ENCODE results near the gene ARF6. TPM values are rescaled to one million over a fixed set of nuclear protein-coding genes. Genes with fewer than 3 reads are reported as not detected.

Gene ARF6
- polyA plus RNA-seq, 1 of the 3 experiments (the other 2 are of a cell fraction): 45.2 TPM

DNA sequence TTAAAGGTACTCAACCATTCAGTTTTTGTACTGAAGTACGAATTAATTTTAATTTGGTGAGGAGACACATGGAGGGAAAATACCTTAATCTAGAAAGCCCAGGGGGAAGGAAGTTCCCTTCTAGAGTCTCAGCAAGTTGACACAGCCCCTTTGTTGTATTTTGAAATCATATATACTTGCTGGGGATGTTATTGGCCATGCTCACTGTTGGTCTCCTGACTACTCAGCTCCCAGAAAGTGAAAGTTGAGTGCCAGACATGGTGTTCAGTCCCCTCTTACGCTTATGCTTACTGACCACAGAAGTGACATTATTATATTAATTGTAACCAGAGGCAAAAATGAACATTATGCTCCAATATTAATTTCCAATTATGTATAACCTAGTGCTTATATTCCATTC is 28.1 kb downstream of the ARF6 start (continued):
- TF ChIP-seq, protein P1, sequence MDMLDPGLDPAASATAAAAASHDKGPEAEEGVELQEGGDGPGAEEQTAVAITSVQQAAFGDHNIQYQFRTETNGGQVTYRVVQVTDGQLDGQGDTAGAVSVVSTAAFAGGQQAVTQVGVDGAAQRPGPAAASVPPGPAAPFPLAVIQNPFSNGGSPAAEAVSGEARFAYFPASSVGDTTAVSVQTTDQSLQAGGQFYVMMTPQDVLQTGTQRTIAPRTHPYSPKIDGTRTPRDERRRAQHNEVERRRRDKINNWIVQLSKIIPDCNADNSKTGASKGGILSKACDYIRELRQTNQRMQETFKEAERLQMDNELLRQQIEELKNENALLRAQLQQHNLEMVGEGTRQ (IDR thresholded peaks at IDR 0.05; ENCODE audit: borderline replicate concordance, low read depth, low read length): no peak
- TF ChIP-seq FOXJ3 (CRISPR knock-in tag; IDR thresholded peaks at IDR 0.05) (no peak), MXI1 (IDR thresholded peaks at IDR 0.05; ENCODE audit: low read depth, low read length) (no peak), EZH2phosphoT487 (IDR thresholded peaks at IDR 0.05; ENCODE audit: borderline replicate concordance, low read depth) (no peak), CHD2 (IDR thresholded peaks at IDR 0.05; ENCODE audit: low read length, partially characterized antibody) (no peak)
- TF ChIP-seq, protein P2, sequence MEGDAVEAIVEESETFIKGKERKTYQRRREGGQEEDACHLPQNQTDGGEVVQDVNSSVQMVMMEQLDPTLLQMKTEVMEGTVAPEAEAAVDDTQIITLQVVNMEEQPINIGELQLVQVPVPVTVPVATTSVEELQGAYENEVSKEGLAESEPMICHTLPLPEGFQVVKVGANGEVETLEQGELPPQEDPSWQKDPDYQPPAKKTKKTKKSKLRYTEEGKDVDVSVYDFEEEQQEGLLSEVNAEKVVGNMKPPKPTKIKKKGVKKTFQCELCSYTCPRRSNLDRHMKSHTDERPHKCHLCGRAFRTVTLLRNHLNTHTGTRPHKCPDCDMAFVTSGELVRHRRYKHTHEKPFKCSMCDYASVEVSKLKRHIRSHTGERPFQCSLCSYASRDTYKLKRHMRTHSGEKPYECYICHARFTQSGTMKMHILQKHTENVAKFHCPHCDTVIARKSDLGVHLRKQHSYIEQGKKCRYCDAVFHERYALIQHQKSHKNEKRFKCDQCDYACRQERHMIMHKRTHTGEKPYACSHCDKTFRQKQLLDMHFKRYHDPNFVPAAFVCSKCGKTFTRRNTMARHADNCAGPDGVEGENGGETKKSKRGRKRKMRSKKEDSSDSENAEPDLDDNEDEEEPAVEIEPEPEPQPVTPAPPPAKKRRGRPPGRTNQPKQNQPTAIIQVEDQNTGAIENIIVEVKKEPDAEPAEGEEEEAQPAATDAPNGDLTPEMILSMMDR (IDR thresholded peaks at IDR 0.05): no peak

DNA sequence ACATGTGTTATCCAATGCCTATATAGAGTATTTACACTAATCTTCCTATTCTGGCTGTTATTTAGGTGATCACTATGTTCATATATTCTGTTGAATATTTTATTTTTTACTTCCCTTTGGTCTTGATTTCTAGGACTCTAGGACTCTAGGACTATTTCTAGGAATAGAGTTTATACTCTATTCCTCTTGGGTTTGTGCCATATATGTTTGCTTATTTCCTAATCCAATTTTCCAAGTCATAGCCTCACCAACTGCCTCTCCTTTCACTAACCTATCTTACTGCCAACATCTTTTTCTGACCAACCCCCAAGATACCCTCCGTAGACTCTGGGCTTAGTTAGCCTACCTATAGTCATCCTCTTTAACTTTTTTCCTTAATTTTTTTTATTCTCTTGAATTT is 28.5 kb downstream of the ARF6 start:
- no peak overlapping the region for H3K9ac ChIP-seq
- CTCF ChIA-PET: no interaction called here
- H3K79me2 ChIP-seq (ENCODE audit: insufficient read depth): no peaks in the 10 kb centered on the region
- no peaks in the 10 kb centered on the region for H4K20me1 ChIP-seq (ENCODE audit: insufficient read depth)
- no peaks in the 10 kb centered on the region; a peak in 1 of 4 replicates for H3K4me1 ChIP-seq (ENCODE audit: control insufficient read depth in 1 of 2, insufficient read depth in 2 of 2, low read depth in 1 of 2, low read length in 1 of 2)
- H3K9me2 ChIP-seq: no peaks in the 10 kb centered on the region
- 90% methylated on average over 1 of the region's 1 CpG for WGBS (ENCODE audit: low lambda C conversion rate)
- no peak for DNase-seq
- POLR2A ChIA-PET: no interaction called here
- TF ChIP-seq GATA2 (CRISPR knock-in tag; IDR thresholded peaks at IDR 0.05) (no peak), FOSL2 (IDR thresholded peaks at IDR 0.05; ENCODE audit: borderline replicate concordance, low read depth) (no peak), FOXJ3 (CRISPR knock-in tag; IDR thresholded peaks at IDR 0.05) (no peak), MXI1 (IDR thresholded peaks at IDR 0.05; ENCODE audit: low read depth, low read length) (no peak), RFX5 (IDR thresholded peaks at IDR 0.05; ENCODE audit: low read length) (no peak), SMC3 (IDR thresholded peaks at IDR 0.05; ENCODE audit: low read depth, low read length) (no peak), FOXM1 (IDR thresholded peaks at IDR 0.05; ENCODE audit: low read depth) (no peak), EZH2phosphoT487 (IDR thresholded peaks at IDR 0.05; ENCODE audit: borderline replicate concordance, low read depth) (no peak), SIN3A (IDR thresholded peaks at IDR 0.05; ENCODE audit: borderline replicate concordance, low read depth, low read length) (no peak), POLR2AphosphoS5 (IDR thresholded peaks at IDR 0.05; ENCODE audit: low read depth, low read length) (no peak), EP300 (IDR thresholded peaks at IDR 0.05; ENCODE audit: borderline replicate concordance in 1 of 2, low read depth in 1 of 2, low read length in 1 of 2) (no peak), TAF1 (IDR thresholded peaks at IDR 0.05; ENCODE audit: borderline replicate concordance, low read depth, low read length) (no peak), TEAD4 (IDR thresholded peaks at IDR 0.05; ENCODE audit: borderline replicate concordance, insufficient read depth) (no peak)
- TF ChIP-seq, protein P3, sequence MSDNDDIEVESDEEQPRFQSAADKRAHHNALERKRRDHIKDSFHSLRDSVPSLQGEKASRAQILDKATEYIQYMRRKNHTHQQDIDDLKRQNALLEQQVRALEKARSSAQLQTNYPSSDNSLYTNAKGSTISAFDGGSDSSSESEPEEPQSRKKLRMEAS (IDR thresholded peaks at IDR 0.05; ENCODE audit: low read depth): no peak
- TF ChIP-seq, protein P4, sequence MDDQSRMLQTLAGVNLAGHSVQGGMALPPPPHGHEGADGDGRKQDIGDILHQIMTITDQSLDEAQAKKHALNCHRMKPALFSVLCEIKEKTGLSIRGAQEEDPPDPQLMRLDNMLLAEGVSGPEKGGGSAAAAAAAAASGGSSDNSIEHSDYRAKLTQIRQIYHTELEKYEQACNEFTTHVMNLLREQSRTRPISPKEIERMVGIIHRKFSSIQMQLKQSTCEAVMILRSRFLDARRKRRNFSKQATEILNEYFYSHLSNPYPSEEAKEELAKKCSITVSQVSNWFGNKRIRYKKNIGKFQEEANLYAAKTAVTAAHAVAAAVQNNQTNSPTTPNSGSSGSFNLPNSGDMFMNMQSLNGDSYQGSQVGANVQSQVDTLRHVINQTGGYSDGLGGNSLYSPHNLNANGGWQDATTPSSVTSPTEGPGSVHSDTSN (IDR thresholded peaks at IDR 0.05): no peak
- TF ChIP-seq, protein P5, sequence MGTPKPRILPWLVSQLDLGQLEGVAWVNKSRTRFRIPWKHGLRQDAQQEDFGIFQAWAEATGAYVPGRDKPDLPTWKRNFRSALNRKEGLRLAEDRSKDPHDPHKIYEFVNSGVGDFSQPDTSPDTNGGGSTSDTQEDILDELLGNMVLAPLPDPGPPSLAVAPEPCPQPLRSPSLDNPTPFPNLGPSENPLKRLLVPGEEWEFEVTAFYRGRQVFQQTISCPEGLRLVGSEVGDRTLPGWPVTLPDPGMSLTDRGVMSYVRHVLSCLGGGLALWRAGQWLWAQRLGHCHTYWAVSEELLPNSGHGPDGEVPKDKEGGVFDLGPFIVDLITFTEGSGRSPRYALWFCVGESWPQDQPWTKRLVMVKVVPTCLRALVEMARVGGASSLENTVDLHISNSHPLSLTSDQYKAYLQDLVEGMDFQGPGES (IDR thresholded peaks at IDR 0.05; ENCODE audit: low read depth, low read length): no peak
- TF ChIP-seq, protein P2 (IDR thresholded peaks at IDR 0.05): no peak
- TF ChIP-seq, protein P6, sequence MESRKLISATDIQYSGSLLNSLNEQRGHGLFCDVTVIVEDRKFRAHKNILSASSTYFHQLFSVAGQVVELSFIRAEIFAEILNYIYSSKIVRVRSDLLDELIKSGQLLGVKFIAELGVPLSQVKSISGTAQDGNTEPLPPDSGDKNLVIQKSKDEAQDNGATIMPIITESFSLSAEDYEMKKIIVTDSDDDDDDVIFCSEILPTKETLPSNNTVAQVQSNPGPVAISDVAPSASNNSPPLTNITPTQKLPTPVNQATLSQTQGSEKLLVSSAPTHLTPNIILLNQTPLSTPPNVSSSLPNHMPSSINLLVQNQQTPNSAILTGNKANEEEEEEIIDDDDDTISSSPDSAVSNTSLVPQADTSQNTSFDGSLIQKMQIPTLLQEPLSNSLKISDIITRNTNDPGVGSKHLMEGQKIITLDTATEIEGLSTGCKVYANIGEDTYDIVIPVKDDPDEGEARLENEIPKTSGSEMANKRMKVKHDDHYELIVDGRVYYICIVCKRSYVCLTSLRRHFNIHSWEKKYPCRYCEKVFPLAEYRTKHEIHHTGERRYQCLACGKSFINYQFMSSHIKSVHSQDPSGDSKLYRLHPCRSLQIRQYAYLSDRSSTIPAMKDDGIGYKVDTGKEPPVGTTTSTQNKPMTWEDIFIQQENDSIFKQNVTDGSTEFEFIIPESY (IDR thresholded peaks at IDR 0.05; ENCODE audit: borderline replicate concordance, low read depth): no peak
- H3K4me2 ChIP-seq: no peak overlapping the region
- no peak overlapping the region for H2AFZ ChIP-seq (ENCODE audit: low read depth)
- H3K36me3 ChIP-seq (replicated peaks in 1 of 2; ENCODE audit: control insufficient read depth in 1 of 2, insufficient read depth in 2 of 2, low read length in 1 of 2): no peaks in the 10 kb centered on the region
- no peaks in the 10 kb centered on the region for H3K9me3 ChIP-seq
- no peak overlapping the region for H3K4me3 ChIP-seq (ENCODE audit: low read depth in 2 of 2, low read length in 1 of 2)
- no peak overlapping the region for H3K27ac ChIP-seq (ENCODE audit: low read depth in 2 of 2, low read length in 1 of 2)
- no peaks in the 10 kb centered on the region for H3K27me3 ChIP-seq (ENCODE audit: insufficient read depth)
- H3F3A ChIP-seq (replicated peaks; ENCODE audit: insufficient read depth): peaks cover under 1% of the 10 kb centered on the region
